Limb (tissue), 2 donors: ENCODE data around the gene SLC25A18.

Source experiments
- DNase-seq, 2 donors: peaks; one replicate each; pipeline ENCODE4 v3.0.0-alpha.2; 2016; ENCODE audit errors: extremely low spot score in 2 of 2

SLC25A18 gene

DNA sequence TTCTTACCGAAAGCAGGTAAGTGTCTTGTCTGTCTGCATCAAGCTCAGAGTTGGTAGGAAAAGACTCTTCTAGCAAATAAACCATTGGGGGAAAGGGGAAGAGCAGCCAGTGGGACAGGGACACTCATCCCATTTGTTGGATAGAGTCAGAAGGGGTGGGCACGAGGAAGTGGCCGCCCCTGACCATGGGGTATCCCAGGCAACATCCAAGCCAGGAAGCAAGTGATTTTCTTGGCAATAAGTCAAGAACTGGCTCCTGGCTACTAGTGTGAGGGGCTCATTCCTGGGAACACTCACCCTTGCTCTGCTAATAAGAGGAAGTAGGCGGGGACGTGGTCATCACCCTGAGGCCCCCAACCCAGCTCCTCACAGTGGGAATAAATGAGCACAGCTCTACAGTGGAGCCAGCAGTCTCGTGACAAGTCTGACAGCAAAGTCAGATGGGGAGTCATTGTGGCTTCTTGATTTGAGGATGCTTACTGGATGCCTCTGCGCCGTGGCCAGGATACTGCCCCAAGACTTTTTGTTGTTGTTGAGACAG, 6.7 kb downstream of the SLC25A18 start:
- DNase-seq, result no peak

DNA sequence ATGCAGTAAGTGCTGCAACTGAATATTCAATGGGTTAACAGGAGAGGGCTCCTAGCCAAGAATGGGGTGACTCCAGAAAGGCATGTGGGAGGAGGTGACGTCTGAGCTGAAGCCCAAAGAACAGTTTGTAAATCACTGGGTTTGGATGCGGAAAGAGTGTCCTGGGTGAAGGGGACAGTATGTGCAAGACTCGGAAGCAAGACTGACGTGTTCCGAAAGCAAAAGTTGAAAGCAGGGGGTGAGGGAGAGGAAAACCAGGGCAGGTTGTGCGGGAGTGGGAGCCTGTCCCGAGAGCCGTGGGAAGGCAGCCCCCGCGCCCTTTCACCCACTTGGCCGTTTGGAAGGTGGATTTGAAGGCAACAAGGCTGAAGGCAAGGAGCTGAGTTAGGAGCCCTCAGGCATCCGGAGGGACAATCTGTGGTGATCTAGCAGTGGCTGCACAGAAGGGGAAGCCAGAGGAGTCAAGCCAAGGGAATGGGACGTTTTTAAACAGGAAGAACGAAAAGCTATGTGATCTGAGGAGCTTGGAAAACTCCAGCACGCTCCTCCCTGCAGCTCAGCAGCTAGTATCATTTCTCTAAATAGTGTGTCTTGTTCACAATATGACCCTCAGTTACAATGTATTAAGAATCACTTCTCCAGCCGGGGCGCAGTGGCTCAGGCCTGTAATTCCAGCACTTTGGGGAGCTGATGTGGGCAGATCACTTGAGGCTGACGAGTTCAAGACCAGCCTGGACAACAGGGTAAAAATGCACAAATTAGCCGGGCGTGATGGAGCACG, 7.7 kb downstream of the SLC25A18 start:
- peak; percentile 43 to 72 for DNase-seq

DNA sequence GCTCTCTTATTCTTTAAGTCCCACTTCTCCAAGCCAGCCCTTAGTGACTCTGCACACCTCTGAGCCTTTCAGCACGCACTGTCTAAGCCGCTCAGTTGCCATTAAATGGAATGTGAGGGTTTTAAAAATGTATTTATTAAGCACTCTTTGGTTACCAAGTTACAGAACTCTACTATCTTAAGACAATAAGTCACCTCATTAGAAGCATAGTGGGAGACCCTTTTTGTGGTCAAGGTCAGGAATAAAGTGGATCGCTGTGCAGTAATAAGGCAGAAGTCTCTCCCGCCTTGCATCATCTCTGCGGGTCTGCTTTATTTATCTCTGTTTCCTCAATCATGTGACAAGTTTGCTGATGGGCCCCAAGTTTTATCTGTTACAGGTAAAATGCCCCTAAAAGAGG, 11.9 kb downstream of the SLC25A18 start:
- DNase-seq, result no peak

DNA sequence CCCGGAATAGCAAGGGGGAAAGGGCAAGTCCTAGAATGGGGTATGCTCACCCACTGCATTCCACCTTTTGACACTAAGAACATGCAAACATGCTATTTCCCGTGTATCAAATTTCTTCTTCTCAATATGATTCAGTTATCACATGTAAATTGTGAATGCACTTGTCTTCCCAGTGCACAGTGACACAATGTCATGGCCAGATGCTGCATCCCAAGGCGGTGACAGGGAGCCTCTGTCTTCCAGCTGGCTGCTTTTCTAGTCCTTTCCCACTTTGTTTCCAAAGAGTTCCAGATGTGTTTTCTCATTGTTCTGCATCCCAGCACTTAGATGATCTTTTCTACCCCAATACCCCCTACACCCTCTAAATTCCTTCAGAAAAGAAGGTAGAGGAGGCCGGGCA, 12.4 kb downstream of the SLC25A18 start:
- DNase-seq, result no peak

DNA sequence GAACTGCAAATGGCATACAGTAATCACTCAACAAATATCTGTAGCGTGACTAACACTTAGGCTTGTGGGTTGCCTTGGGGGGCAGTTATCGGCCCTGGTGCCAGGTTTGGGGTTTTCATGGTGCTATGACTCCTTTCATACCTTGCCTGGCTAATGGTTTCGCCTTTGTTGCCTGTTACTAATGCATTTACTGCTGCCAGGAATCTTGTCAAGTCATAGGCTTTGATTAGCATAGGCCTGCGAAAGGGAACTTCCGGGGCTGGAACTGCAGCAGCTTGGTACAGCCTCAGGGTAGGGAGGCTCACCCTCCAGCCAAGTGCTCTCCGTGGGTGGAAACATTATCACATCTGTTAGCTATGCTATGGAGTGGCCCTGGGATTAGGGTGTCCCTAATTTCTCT, 13.2 kb downstream of the SLC25A18 start:
- DNase-seq, result no peak

DNA sequence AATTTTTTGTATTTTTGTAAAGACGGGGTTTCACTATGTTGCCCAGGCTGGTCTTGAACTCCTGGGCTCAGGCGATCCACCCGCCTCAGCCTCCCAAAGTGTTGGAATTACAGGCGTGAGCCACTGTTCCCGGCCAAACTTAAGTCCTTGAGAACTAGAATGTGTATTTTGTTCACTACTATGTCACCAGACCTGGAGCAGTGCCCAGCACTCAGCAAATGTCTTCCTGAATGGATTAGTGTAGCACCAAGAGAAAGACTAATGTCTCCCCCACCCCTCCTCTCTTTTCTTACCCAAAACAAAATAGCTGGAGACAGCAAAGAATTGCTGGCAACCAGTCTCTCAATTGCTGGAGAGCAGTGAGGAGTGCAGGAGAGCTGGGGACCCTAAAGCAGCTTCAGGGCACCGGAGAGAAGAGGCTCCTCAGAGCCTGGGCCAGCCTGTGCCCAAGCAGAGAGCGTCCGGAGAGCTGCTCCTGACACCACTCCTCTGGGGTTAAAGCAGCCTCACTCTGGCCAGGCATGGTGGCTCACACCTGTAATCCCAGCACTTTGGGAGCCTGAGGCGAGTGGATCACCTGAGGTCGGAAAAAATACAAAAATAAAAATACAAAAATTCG, 14.9 kb downstream of the SLC25A18 start:
- peak; percentile 49 to 53 for DNase-seq

DNA sequence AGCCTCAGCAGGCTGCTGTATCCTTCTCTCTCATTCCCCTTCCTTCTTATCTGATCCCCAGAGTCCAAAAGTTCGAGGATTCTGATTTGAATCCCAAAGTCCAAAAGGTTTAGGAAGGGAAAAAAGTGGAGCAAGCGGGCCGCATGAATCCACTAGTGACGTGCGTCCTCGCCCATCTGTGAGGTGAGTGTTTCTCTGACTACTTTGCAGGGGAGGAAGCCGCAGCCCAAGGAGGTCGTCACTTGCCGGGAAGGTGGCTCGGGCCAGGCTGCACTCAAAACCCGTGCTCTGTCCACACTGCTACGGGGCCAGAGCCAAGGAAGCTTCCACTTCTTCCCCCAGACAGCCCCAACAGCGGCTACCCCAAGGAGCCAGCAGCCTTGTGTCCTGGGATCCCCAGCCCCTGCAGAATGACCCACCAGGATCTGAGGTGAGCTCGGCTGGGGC, 16.3 kb downstream of the SLC25A18 start:
- DNase-seq, result no peak

DNA sequence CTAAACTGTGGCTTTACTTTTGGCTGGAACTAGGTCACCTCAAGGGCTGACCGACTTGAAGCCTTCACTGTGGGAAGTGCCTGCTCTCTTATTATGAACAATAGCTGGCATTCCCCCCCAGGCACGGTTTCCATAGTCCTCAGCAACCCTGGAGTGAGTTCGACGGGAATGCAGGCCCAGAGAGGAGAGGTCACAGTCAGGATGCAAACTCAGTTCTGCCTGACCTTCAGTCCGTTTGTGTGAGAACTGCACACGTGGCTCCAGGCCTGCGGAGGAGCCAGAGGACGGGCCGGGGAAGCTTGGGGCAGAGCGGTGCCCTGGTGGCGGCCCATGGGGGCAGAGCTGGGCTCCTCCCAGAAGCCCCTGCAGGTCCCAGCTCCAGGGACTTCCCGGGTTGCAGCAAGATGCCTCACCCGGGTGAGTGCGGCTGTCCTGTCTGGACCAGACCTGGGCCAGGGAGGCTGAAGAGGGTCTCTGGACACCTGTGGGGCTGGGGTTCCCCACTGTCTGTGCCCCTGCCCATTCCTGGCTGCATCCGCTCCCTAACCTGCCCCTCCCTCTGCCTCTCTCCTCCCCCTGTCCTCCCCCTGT, 17.2 kb downstream of the SLC25A18 start:
- no peak for DNase-seq

DNA sequence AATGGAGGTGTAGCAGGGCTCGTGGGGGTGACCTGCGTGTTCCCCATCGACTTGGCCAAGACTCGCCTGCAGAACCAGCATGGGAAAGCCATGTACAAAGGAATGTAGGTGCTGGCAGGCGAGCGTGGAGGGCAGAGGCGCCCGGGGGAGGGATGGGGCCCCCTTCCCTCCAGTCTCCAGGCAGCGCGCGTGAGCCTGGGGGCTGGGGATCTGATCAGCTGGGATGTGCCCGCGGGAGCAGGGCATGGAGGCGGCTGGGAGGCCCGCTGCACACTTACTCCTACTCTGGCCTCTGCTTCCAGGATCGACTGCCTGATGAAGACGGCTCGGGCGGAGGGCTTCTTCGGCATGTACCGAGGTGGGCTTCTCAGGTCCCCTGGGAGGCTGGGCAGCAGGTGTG, 17.8 kb downstream of the SLC25A18 start:
- no peak for DNase-seq

DNA sequence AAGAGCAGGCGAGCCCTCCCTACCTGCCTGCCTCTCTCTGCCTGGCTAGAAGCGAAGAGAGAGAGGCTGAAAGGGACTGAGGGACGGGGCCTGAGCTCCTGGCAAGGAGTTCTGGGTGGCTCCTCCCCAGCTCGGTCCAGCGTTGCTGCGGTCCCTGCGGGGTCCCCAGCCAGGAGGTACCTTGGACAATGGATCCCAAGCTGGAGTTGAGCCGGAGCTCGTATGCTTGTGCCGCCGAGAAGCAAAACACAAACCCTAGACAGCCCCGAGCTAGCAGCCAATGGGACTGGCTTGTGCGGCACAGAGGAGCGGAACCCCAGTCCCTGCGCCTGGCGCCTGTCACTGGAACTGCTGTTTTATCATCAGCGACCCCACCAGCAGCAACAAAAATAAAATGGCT, 18.3 kb downstream of the SLC25A18 start:
- no peak for DNase-seq

DNA sequence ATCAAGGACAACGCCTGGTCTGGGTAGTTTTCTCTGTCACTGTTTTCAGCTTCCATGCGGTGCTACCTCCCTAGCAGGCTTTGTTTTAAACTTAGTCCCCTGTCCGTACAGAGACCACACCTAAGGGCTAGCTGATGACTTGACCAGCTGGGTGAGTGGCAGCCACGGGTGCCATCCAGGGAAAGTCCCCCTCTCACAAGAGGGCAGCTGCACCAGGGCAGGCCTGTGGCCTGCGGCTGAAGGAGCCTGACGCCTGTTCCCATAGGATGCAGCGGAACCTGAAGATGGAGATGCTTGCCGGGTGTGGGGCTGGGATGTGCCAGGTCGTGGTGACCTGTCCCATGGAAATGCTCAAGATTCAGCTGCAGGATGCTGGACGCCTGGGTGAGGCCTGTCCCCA, 19.9 kb downstream of the SLC25A18 start:
- no peak for DNase-seq

DNA sequence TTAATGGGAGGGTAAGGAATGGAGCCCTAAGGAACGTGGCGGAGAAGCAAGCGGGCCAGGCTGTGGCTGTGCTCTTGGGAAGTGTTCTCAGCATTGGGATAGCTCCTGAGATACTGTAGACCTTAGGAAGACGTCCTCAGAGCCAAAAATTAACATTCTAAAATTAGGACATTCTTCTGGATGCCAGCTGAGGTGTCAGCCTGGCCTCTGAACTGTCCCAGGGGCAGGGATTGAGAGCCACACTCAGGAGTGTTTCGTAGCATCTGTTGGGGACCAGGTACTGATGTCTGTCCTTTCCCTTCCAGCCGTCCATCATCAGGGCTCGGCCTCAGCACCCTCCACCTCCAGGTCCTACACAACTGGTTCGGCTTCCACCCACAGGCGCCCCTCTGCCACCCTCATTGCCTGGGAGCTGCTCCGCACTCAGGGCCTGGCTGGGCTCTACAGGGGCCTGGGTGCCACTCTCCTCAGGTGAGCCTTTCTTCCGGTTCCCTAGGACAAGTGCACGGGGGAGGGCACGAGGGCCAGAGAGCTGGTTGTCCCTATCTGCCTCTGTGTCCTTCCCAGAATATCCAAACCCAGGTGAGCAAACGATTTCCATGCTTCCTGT, 23.6 kb downstream of the SLC25A18 start:
- no peak for DNase-seq

DNA sequence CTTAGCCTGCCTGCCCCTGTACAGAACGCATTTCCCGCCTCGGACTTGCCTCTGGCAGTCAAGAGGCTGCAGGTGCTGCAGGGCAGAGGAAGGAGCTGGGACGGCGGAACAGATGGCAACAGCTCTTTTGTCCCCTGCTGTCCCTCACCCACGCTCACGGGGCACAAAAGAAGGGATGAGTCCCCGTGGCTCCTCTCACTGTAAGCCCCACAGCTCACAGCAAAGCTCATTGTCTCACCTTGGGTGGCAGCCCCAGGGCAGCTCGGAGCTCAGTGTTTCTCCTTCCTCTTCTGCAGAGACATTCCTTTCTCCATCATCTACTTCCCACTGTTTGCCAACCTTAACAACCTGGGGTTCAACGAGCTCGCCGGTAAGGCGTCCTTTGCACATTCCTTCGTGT, 24.3 kb downstream of the SLC25A18 start:
- DNase-seq, result no peak

DNA sequence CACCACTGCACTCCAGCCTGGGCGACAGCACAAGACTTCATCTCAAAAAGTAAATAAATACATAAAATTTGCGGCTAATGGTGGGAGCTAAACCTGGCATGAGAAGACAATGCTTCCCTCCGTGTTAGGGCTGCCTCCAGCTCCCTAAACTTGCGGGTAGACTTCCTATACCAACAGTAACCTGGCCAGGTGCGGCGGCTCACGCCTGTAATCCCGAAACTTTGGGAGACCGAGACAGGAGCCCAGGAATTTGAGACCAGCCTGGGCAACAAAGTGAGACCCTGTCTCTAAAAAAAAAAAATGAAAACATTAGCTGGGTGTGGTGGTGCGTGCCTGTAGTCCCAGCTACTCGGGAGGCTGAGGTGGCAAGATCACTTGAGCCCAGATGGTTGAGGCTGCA, 25.3 kb downstream of the SLC25A18 start:
- DNase-seq, result no peak

DNA sequence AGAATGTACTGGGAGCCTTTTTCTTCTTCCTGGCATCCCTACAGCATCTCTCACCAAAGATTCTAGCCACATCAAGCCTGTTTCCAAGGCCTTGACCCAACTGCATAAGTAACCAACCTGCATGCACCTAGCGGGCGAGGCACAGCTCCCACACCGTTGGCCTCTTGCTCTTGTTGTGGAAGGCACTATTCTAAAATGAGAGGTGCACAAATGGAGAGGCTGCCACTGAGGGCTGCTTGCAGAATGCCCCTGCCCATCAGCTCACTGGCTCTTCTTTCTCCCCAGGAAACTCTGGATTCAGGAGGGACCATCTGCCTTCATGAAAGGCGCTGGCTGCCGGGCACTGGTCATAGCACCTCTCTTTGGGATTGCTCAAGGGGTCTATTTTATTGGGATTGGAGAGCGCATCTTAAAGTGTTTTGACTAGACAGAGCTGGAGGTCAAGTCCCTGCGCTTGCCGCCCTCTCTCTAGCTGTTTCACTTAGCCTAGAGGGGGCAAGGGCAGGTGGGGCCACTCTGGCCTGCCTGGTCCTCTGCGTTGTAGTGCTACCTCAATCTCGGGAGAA, 26.6 kb downstream of the SLC25A18 start:
- no peak for DNase-seq

DNA sequence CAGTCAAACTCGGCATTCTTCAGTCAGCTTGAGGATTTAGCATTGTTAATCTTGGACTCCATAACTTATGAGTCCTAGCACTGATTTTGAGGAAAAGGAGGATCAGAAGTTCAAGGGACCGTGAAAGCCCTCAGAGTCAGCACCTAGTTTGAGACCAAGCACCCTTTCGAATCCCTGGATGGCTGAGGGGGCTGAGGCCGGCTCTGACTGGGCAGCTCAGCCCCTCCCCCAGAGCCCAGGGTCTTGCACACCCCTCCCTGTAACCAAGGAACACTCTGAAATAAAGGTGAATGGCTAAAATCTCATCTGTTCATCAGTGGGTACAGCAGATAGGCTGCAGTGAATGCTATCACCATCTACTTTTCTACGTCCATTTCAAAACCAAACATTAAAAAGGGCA, 27.3 kb downstream of the SLC25A18 start:
- no peak for DNase-seq

DNA sequence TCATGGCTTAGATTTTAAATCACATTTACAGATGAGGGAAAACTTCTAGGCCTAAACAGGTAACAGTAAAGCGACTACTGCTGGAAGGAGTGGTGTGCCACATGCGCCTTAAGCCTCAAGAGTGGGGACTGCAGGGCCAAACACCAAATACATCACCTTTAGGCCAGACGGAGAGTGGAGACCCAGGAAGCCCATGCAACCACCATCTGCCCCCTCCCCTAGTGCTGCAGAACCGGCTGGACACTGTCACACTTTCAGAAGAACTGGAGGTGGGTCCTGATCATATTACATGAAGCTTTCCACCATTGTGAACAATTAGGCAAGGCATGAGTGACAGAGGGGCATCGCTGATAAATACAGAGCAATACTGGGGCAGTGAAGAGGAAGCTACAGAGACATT, 28.9 kb downstream of the SLC25A18 start:
- no peak for DNase-seq

DNA sequence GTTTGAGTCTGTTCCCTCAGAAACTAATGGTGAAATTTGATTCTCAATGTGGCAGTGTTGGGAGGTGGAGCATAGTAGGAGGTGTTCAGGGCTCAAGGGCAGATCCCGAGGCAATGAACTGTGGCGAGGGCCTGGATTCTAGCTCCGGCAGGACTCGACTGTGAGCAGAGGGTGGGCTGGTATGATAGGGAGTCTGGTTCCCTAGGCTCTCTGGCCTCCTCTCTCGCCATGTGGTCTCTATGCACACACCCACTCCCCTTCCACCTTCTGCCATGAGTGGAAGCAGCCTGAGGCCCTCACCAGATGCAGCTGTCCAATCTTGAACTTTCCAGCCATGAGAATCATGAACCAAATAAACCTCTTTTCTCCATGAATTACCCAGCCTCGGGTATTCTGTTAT, 32.9 kb downstream of the SLC25A18 start:
- DNase-seq, result no peak

DNA sequence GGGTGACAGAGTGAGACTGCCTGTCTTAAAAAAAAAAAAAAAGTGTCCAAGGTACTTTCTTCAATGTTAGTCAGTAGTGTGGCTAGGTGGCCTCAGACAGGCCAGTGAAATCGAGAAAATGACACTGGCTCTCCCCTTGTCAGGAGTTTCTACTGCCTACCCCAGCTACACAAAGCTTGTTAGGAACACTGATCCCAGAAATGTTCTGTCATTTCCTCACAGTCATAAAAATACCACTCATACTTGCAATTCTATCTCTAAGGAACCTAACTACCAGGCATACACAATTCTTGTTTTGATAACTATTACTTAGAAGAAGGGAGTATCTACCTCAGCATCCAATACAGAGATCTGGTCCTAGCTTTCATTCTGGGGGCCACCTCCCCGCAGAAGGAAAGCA, 33.9 kb downstream of the SLC25A18 start:
- no peak for DNase-seq

DNA sequence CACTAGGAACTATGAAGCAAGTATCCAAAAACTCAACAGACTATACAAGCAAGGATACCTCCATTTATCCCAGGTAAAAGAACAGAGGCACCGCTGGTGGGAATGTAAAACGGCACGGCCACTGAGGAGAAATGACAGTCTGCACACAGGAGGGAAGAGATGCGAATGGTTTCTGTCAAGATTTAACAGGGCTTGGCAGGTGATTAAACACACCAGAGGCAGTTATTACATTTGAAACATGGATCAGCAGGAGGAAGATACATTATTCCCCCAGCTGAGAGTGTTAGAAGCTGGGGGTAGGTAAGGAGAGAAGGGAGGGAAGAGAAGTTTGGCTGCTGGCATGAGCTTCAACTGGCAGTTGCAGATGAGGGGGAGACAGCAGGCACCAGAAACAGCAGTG, 35.0 kb downstream of the SLC25A18 start:
- DNase-seq, result no peak

DNA sequence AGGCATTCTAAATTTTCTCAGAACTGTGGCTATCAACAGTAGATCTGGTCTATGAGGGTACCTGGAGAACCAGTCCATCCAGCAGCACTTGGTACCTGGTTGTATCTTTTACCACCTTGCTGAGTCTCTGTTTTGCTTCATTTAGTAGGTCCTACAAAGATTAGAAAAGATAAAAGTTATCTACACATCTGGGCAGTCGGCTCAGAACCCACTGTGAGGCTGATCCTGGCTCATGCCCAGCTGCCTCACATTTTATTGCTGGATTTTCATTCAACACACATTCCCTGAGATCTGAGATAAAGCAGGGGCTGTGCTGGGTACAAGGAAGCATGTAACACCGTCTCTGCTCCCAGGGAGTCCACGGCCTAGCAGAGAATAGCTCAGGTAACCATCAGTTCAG, 37.7 kb downstream of the SLC25A18 start:
- DNase-seq, result no peak

DNA sequence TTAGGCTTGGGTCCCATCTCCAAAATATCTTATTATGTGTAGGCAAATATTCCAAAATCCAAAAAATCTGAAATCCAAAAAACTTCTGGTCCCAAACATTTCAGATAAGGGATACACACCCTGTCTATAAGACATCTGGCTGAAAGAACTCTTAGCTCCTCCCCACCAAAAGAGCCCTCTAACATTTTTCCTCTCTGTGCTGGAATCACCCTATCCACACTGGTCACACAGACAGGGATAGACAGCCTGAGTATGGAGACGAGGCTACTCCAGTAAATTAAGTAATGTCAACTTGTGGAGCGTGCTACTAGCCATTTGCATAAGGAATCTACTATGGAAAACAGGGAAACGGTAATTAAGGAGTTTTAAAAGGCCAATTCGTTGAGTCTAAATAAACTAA, 40.4 kb downstream of the SLC25A18 start:
- no peak for DNase-seq
